WTC11 (cell line): ENCODE results near the gene CST9. TPM values are rescaled to one million over a fixed set of nuclear protein-coding genes. Genes with fewer than 3 reads are reported as not detected.
A peak's percentile ranks its signal among the peaks of the same experiment; 100 is the strongest.
"Not testable (repeated sequence)": the region's sequence is repeated elsewhere in the genome, so short reads cannot be mapped to it uniquely, and the experiment has no call there.

ENCODE experiments used
- ATAC-seq: fragments of 200-7000 bp; cut with Tn5 transposase; 2 replicates; pipeline ENCODE4 v1.10.0; 2021; ENCODE audit warnings: mild to moderate bottlenecking, moderate library complexity
- CTCF ChIA-PET: fragments of 300-600 bp; sonication (Branson Sonifier 250); formaldehyde crosslinking; loops from one replicate; lab custom pipeline; 2021; ENCODE audit warnings: antibody characterized with exemption; lab: Charles Lee
- POLR2A ChIA-PET: fragments of 350-600 bp; sonication (Branson Sonifier 250); formaldehyde crosslinking; loops from one replicate; lab custom pipeline; 2021; ENCODE audit warnings: antibody characterized with exemption; lab: Charles Lee
- DNase-seq: peaks from one replicate; pipeline ENCODE4 v3.0.0; 2021; ENCODE audit warnings: low spot score
- H3K27ac Mint-ChIP-seq: 2 replicates; pipeline ENCODE4 v1.8.0; 2021; ENCODE audit warnings: mixed read lengths
- H3K27me3 Mint-ChIP-seq: 2 replicates; pipeline ENCODE4 v1.8.0; 2021; ENCODE audit warnings: low read depth, mild to moderate bottlenecking, moderate library complexity, mixed read lengths
- H3K36me3 Mint-ChIP-seq: 2 replicates; pipeline ENCODE4 v1.8.0; 2021; ENCODE audit warnings: mixed read lengths
- H3K4me1 Mint-ChIP-seq: 2 replicates; pipeline ENCODE4 v1.8.0; 2022; ENCODE audit warnings: mixed read lengths
- H3K4me3 Mint-ChIP-seq: 2 replicates; pipeline ENCODE4 v1.8.0; 2021; ENCODE audit warnings: mild to moderate bottlenecking, moderate library complexity, mixed read lengths
- H3K9me3 Mint-ChIP-seq: 2 replicates; pipeline ENCODE4 v1.8.0; 2021; ENCODE audit warnings: mixed read lengths
- EMX1 ChIP-seq: fragments of 250-450 bp; sonication (Bioruptor Pico); IDR thresholded peaks from 2 replicates; pipeline ENCODE4 v1.8.0; 2021; ENCODE audit warnings: mild to moderate bottlenecking
- ERG ChIP-seq: fragments of 250-450 bp; sonication (Bioruptor Pico); IDR thresholded peaks from 2 replicates; pipeline ENCODE4 v1.8.0; 2021; ENCODE audit warnings: mild to moderate bottlenecking
- FOXJ3 ChIP-seq: sonication (generic); formaldehyde crosslinking; IDR thresholded peaks from 2 replicates; pipeline ENCODE4 v1.9.0; 2021; ENCODE audit warnings: missing genetic modification reagents, mild to moderate bottlenecking, borderline replicate concordance
- FOXP1 ChIP-seq: sonication (generic); formaldehyde crosslinking; IDR thresholded peaks from 2 replicates; pipeline ENCODE4 v1.8.0; 2022; ENCODE audit warnings: missing genetic modification reagents, mild to moderate bottlenecking, moderate library complexity, borderline replicate concordance
- IRF2 ChIP-seq: sonication (generic); formaldehyde crosslinking; IDR thresholded peaks from 2 replicates; pipeline ENCODE4 v1.8.0; 2022; ENCODE audit warnings: low read depth, missing genetic modification reagents, borderline replicate concordance
- JUN ChIP-seq: sonication (generic); formaldehyde crosslinking; IDR thresholded peaks from 2 replicates; pipeline ENCODE4 v1.8.0; 2023; ENCODE audit warnings: mild to moderate bottlenecking, missing genetic modification reagents
- KAT7 ChIP-seq: sonication (generic); formaldehyde crosslinking; IDR thresholded peaks from 2 replicates; pipeline ENCODE4 v1.8.1; 2023; ENCODE audit warnings: missing genetic modification reagents, mild to moderate bottlenecking, borderline replicate concordance
- MXD4 ChIP-seq: fragments of 250-450 bp; sonication (Bioruptor Pico); IDR thresholded peaks from 2 replicates; pipeline ENCODE4 v1.8.0; 2021; ENCODE audit warnings: mild to moderate bottlenecking, moderate library complexity, borderline replicate concordance
- MYBL2 ChIP-seq: sonication (generic); formaldehyde crosslinking; IDR thresholded peaks from 2 replicates; pipeline ENCODE4 v1.8.1; 2023; ENCODE audit warnings: mild to moderate bottlenecking, moderate library complexity, missing genetic modification reagents
- NFATC4 ChIP-seq: fragments of 250-450 bp; sonication (Bioruptor Pico); IDR thresholded peaks from 2 replicates; pipeline ENCODE4 v1.9.0; 2021; ENCODE audit warnings: mild to moderate bottlenecking
- NFE2L1 ChIP-seq: sonication (generic); formaldehyde crosslinking; IDR thresholded peaks from 2 replicates; pipeline ENCODE4 v1.8.1; 2023; ENCODE audit warnings: missing genetic modification reagents
- NFYB ChIP-seq: sonication (generic); formaldehyde crosslinking; conservative IDR thresholded peaks from 2 replicates; pipeline ENCODE4 v1.8.0; 2022; ENCODE audit warnings: low read depth, missing genetic modification reagents
- RORB ChIP-seq: fragments of 250-450 bp; sonication (Bioruptor Pico); IDR thresholded peaks from 2 replicates; pipeline ENCODE4 v1.9.0; 2021; ENCODE audit warnings: mild to moderate bottlenecking
- total RNA-seq: library from RNA; stranded (reverse); gene quantifications from 3 replicates; pipeline ENCODE4 v1.2.3, GENCODE V29; 2021
- TF ChIP-seq, protein P1 (sequence below): sonication (generic); formaldehyde crosslinking; IDR thresholded peaks from 2 replicates; pipeline ENCODE4 v1.8.1; 2023; ENCODE audit warnings: mild to moderate bottlenecking, missing genetic modification reagents
- TF ChIP-seq, protein P2 (sequence below): sonication (generic); formaldehyde crosslinking; IDR thresholded peaks from 2 replicates; pipeline ENCODE4 v1.8.1; 2022; ENCODE audit warnings: mild to moderate bottlenecking, missing genetic modification reagents, moderate library complexity, borderline replicate concordance
- TF ChIP-seq, protein P3 (sequence below): fragments of 250-450 bp; sonication (Bioruptor Pico); IDR thresholded peaks from 2 replicates; pipeline ENCODE4 v1.9.0; 2021; ENCODE audit warnings: mild to moderate bottlenecking
- TF ChIP-seq, protein P4 (sequence below): sonication (generic); formaldehyde crosslinking; IDR thresholded peaks from 2 replicates; pipeline ENCODE4 v1.8.0; 2022; ENCODE audit warnings: mild to moderate bottlenecking, missing genetic modification reagents
- TF ChIP-seq, protein P5 (sequence below): sonication (generic); formaldehyde crosslinking; IDR thresholded peaks from 2 replicates; pipeline ENCODE4 v1.8.1; 2023; ENCODE audit warnings: mild to moderate bottlenecking, missing genetic modification reagents, borderline replicate concordance

CST9 gene
- total RNA-seq, 1 experiment from 2014 or later: not detected

GRCh38 chr20:23623666-23624323 lies 18.1 kb upstream of the CST9 start (continued):
- TF ChIP-seq IRF2 (CRISPR knock-in tag) (no peak), NFE2L1 (CRISPR knock-in tag) (no peak), KAT7 (no peak), MYBL2 (CRISPR knock-in tag) (no peak), NFYB (CRISPR knock-in tag) (no peak), NFATC4 (no peak), RORB (CRISPR knock-in tag) (no peak), JUN (CRISPR knock-in tag) (no peak)
- TF ChIP-seq, protein P1, sequence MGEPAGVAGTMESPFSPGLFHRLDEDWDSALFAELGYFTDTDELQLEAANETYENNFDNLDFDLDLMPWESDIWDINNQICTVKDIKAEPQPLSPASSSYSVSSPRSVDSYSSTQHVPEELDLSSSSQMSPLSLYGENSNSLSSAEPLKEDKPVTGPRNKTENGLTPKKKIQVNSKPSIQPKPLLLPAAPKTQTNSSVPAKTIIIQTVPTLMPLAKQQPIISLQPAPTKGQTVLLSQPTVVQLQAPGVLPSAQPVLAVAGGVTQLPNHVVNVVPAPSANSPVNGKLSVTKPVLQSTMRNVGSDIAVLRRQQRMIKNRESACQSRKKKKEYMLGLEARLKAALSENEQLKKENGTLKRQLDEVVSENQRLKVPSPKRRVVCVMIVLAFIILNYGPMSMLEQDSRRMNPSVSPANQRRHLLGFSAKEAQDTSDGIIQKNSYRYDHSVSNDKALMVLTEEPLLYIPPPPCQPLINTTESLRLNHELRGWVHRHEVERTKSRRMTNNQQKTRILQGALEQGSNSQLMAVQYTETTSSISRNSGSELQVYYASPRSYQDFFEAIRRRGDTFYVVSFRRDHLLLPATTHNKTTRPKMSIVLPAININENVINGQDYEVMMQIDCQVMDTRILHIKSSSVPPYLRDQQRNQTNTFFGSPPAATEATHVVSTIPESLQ (CRISPR knock-in tag): no peak
- TF ChIP-seq, protein P2, sequence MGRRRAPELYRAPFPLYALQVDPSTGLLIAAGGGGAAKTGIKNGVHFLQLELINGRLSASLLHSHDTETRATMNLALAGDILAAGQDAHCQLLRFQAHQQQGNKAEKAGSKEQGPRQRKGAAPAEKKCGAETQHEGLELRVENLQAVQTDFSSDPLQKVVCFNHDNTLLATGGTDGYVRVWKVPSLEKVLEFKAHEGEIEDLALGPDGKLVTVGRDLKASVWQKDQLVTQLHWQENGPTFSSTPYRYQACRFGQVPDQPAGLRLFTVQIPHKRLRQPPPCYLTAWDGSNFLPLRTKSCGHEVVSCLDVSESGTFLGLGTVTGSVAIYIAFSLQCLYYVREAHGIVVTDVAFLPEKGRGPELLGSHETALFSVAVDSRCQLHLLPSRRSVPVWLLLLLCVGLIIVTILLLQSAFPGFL: no peak
- TF ChIP-seq, all 79 proteins: peak for 0

DNA sequence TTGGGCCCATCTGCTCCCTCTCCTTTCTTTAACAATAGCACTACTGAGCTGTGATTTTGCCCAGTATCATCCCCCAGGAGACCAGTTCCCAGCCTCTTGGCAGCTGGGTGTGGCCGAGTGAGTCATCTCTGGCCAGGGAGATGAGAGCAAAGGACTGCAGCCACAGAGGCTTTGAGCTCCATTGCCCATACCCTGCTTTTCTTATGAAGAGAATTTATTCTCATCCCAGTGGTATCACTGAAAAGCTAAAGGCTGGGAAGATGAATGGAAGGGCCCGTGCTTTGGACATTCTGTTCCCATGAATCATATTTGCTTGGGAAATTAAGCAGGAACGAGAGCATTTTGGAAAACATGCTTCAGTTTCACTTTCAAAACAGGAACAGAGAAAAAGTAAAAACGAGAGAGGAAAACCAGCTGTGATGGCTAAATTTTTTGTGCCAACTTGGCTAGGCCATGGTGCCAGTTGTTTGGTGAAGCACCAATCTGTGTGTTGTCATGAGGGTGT lies 17.2 kb upstream of the CST9 start:
- DNase-seq (no peak), ATAC-seq (0 out of 2 replicates have a peak, but pooled peaks have one; percentile 47)
- peaks cover 7% of the 10 kb centered on the region for H3K27me3 Mint-ChIP-seq
- no peak overlapping the region for H3K4me3 Mint-ChIP-seq
- no peaks in the 10 kb centered on the region for H3K9me3 Mint-ChIP-seq
- H3K36me3 Mint-ChIP-seq: no peaks in the 10 kb centered on the region
- POLR2A ChIA-PET: no interaction called here
- CTCF ChIA-PET: interaction anchor here (0.8 to 1.0 kb wide), 2 partner anchors 12 to 180 kb away, joined by 3 to 4 read pairs; no protein-coding TSS in a partner anchor
- no peak overlapping the region for H3K27ac Mint-ChIP-seq
- TF ChIP-seq, protein P3, sequence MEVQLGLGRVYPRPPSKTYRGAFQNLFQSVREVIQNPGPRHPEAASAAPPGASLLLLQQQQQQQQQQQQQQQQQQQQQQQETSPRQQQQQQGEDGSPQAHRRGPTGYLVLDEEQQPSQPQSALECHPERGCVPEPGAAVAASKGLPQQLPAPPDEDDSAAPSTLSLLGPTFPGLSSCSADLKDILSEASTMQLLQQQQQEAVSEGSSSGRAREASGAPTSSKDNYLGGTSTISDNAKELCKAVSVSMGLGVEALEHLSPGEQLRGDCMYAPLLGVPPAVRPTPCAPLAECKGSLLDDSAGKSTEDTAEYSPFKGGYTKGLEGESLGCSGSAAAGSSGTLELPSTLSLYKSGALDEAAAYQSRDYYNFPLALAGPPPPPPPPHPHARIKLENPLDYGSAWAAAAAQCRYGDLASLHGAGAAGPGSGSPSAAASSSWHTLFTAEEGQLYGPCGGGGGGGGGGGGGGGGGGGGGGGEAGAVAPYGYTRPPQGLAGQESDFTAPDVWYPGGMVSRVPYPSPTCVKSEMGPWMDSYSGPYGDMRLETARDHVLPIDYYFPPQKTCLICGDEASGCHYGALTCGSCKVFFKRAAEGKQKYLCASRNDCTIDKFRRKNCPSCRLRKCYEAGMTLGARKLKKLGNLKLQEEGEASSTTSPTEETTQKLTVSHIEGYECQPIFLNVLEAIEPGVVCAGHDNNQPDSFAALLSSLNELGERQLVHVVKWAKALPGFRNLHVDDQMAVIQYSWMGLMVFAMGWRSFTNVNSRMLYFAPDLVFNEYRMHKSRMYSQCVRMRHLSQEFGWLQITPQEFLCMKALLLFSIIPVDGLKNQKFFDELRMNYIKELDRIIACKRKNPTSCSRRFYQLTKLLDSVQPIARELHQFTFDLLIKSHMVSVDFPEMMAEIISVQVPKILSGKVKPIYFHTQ (CRISPR knock-in tag): no peak
- TF ChIP-seq FOXJ3 (CRISPR knock-in tag) (no peak), EMX1 (CRISPR knock-in tag) (no peak), ERG (no peak), FOXP1 (CRISPR knock-in tag) (no peak), MXD4 (no peak), KAT7 (no peak)
- TF ChIP-seq, protein P4, sequence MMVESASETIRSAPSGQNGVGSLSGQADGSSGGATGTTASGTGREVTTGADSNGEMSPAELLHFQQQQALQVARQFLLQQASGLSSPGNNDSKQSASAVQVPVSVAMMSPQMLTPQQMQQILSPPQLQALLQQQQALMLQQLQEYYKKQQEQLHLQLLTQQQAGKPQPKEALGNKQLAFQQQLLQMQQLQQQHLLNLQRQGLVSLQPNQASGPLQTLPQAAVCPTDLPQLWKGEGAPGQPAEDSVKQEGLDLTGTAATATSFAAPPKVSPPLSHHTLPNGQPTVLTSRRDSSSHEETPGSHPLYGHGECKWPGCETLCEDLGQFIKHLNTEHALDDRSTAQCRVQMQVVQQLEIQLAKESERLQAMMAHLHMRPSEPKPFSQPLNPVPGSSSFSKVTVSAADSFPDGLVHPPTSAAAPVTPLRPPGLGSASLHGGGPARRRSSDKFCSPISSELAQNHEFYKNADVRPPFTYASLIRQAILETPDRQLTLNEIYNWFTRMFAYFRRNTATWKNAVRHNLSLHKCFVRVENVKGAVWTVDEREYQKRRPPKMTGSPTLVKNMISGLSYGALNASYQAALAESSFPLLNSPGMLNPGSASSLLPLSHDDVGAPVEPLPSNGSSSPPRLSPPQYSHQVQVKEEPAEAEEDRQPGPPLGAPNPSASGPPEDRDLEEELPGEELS (CRISPR knock-in tag): no peak
- TF ChIP-seq, protein P5, sequence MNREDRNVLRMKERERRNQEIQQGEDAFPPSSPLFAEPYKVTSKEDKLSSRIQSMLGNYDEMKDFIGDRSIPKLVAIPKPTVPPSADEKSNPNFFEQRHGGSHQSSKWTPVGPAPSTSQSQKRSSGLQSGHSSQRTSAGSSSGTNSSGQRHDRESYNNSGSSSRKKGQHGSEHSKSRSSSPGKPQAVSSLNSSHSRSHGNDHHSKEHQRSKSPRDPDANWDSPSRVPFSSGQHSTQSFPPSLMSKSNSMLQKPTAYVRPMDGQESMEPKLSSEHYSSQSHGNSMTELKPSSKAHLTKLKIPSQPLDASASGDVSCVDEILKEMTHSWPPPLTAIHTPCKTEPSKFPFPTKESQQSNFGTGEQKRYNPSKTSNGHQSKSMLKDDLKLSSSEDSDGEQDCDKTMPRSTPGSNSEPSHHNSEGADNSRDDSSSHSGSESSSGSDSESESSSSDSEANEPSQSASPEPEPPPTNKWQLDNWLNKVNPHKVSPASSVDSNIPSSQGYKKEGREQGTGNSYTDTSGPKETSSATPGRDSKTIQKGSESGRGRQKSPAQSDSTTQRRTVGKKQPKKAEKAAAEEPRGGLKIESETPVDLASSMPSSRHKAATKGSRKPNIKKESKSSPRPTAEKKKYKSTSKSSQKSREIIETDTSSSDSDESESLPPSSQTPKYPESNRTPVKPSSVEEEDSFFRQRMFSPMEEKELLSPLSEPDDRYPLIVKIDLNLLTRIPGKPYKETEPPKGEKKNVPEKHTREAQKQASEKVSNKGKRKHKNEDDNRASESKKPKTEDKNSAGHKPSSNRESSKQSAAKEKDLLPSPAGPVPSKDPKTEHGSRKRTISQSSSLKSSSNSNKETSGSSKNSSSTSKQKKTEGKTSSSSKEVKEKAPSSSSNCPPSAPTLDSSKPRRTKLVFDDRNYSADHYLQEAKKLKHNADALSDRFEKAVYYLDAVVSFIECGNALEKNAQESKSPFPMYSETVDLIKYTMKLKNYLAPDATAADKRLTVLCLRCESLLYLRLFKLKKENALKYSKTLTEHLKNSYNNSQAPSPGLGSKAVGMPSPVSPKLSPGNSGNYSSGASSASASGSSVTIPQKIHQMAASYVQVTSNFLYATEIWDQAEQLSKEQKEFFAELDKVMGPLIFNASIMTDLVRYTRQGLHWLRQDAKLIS: no peak
- H3K4me1 Mint-ChIP-seq: peaks cover 27% of the 10 kb centered on the region

DNA sequence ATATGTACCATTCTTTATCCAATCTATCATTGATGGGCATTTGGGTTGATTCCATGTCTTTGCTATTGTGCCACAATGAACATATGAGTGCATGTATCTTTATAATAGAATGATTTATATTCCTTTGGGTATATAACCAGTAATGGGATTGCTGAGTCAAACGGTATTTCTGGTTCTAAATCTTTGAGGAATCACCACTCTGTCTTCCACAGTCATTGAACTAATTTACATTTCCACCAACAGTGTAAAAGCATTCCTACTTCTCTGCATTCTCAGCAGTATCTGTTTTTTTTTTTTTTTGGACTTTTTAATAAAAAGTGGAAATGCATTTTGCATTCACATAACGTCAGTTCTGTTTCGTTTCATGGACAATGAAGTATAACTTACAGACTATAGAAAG lies 16.7 kb upstream of the CST9 start:
- H3K27me3 Mint-ChIP-seq, H3K27ac Mint-ChIP-seq, ATAC-seq, DNase-seq, POLR2A ChIA-PET, H3K9me3 Mint-ChIP-seq, H3K4me3 Mint-ChIP-seq, H3K36me3 Mint-ChIP-seq: not testable (repeated sequence)
- CTCF ChIA-PET: interaction anchor here (0.8 to 1.0 kb wide), 2 partner anchors 11 to 179 kb away, joined by 3 to 4 read pairs; no protein-coding TSS in a partner anchor
- peaks cover 27% of the 10 kb centered on the region for H3K4me1 Mint-ChIP-seq
